ENCODE data around the gene ZFYVE28.
"Not testable (repeated sequence)": the region's sequence is repeated elsewhere in the genome, so short reads cannot be mapped to it uniquely, and the experiment has no call there.

Gene ZFYVE28

GRCh38 chr4:2281575-2282343, 136.7 kb downstream of the ZFYVE28 start:
- TF ChIP-seq CTCF (IDR thresholded peaks at IDR 0.05; ENCODE audit: low read depth, low read length, missing control alignments) = no peak
- DNase-seq (ENCODE audit: low read depth) = no peak
- H3K4me3 ChIP-seq (ENCODE audit: low read depth, low read length) = no peak overlapping the region
- in situ Hi-C loops (cut with HindIII; ENCODE audit: low sequenced_read_pairs) = no loop called here

GRCh38 chr4:2280531-2281300, 137.7 kb downstream of the ZFYVE28 start:
- no peak for DNase-seq (ENCODE audit: low read depth)
- TF ChIP-seq CTCF (IDR thresholded peaks at IDR 0.05; ENCODE audit: low read depth, low read length, missing control alignments) = no peak
- in situ Hi-C loops (cut with HindIII; ENCODE audit: low sequenced_read_pairs) = no loop called here
- H3K4me3 ChIP-seq (ENCODE audit: low read depth, low read length) = no peak overlapping the region

GRCh38 chr4:2277956-2278355, 140.5 kb downstream of the ZFYVE28 start:
- no peak overlapping the region for H3K4me3 ChIP-seq (ENCODE audit: low read depth, low read length)
- in situ Hi-C loops (cut with HindIII; ENCODE audit: low sequenced_read_pairs) = no loop called here
- TF ChIP-seq CTCF (IDR thresholded peaks at IDR 0.05; ENCODE audit: low read depth, low read length, missing control alignments) = no peak
- no peak for DNase-seq (ENCODE audit: low read depth)

GRCh38 chr4:2276581-2277325, 141.7 kb downstream of the ZFYVE28 start:
- TF ChIP-seq CTCF (IDR thresholded peaks at IDR 0.05; ENCODE audit: low read depth, low read length, missing control alignments) = no peak
- in situ Hi-C loops (cut with HindIII; ENCODE audit: low sequenced_read_pairs) = no loop called here
- H3K4me3 ChIP-seq (ENCODE audit: low read depth, low read length) = no peak overlapping the region
- DNase-seq (ENCODE audit: low read depth) = no peak

- no peak for DNase-seq (ENCODE audit: low read depth)
- H3K4me3 ChIP-seq (ENCODE audit: low read depth, low read length) = no peak overlapping the region
- no peak for TF ChIP-seq CTCF (IDR thresholded peaks at IDR 0.05; ENCODE audit: low read depth, low read length, missing control alignments)
- in situ Hi-C loops (cut with HindIII; ENCODE audit: low sequenced_read_pairs) = no loop called here
These were observed 142.7 kb downstream of the ZFYVE28 start for GRCh38 chr4:2275546-2276251.

- in situ Hi-C loops (cut with HindIII; ENCODE audit: low sequenced_read_pairs); H3K4me3 ChIP-seq (ENCODE audit: low read depth, low read length): not testable (repeated sequence)
These were observed 143.4 kb downstream of the ZFYVE28 start for GRCh38 chr4:2275044-2275397.

More at GRCh38 chr4:2275044-2275397, 143.4 kb downstream of the ZFYVE28 start:
- DNase-seq (ENCODE audit: low read depth) = not testable (repeated sequence)
